Neural crest cell (in vitro differentiated cells): ENCODE results near the gene SLC1A2. TPM values are rescaled to one million over a fixed set of nuclear protein-coding genes. Genes with fewer than 3 reads are reported as not detected.

Source experiments
- DNase-seq: peaks from one replicate; pipeline ENCODE4 v3.0.0; 2021; ENCODE audit warnings: low read depth, mixed read lengths, low spot score
- H3K27ac Mint-ChIP-seq: one replicate; pipeline ENCODE4 v1.8.0; 2021; ENCODE audit warnings: mild to moderate bottlenecking, mixed read lengths; ENCODE audit not compliant: unreplicated experiment
- H3K27me3 Mint-ChIP-seq: 2 replicates; pipeline ENCODE4 v1.8.0; 2021; ENCODE audit warnings: low read depth, mild to moderate bottlenecking, mixed read lengths
- H3K36me3 Mint-ChIP-seq: 2 replicates; pipeline ENCODE4 v1.8.0; 2021; ENCODE audit warnings: low read depth, mild to moderate bottlenecking, mixed read lengths
- H3K4me1 Mint-ChIP-seq: 2 replicates; pipeline ENCODE4 v1.8.0; 2021; ENCODE audit warnings: mixed read lengths
- H3K4me3 Mint-ChIP-seq: one replicate; pipeline ENCODE4 v1.8.0; 2021; ENCODE audit warnings: mild to moderate bottlenecking, mixed read lengths
- H3K9me3 Mint-ChIP-seq: 2 replicates; pipeline ENCODE4 v1.8.0; 2021; ENCODE audit warnings: mixed read lengths
- total RNA-seq: library from RNA; stranded (reverse); gene quantifications from 2 replicates; pipeline ENCODE4 v1.2.1, GENCODE V29; 2021
- TF ChIP-seq, protein P1 (sequence below): fragments of 200-600 bp; sonication (generic); conservative IDR thresholded peaks from 2 replicates; pipeline ENCODE4 v1.5.0; 2021; ENCODE audit warnings: antibody characterized with exemption, mild to moderate bottlenecking

The SLC1A2 gene
- total RNA-seq, 1 donor from 2014 or later, result 2.7 TPM

DNA sequence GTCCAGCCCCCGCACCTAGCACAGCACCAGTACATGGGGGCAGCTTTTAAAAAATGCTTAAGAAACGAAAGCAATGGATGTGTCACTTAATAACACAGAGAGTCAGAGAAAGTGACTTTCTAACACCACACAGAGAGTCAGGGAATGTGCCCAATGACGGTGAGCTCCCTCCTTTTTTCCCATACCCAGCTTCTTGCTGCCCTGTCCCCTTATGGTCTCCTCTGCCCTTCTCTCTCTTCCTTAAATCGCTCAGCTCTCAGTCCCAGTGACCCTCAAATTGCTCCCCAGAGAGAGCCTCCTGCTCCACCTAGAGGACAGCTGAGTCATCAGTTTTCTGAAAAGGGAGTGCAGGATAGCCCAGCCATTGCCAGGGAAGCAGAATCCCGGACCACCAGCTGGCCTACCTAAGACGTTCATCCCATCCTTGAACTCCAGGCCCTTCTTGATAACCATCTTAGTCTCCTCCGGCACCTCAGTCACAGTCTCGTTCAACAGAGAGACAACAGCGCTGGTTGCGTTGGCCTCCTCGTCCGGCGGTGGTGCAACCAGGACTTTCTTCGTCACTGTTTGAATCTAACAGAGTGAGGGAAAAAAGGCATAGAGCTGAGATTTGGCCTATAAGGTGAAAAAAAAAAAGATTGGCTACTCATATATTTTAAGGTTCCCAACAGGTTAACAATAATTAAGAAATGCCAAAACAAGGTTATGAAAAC lies 113.5 kb downstream of the SLC1A2 start:
- H3K4me1 Mint-ChIP-seq, result peaks cover 4% of the 10 kb centered on the region
- no peak overlapping the region for H3K4me3 Mint-ChIP-seq
- peak; percentile 22 for DNase-seq
- H3K36me3 Mint-ChIP-seq, result no peaks in the 10 kb centered on the region
- TF ChIP-seq, protein P1, sequence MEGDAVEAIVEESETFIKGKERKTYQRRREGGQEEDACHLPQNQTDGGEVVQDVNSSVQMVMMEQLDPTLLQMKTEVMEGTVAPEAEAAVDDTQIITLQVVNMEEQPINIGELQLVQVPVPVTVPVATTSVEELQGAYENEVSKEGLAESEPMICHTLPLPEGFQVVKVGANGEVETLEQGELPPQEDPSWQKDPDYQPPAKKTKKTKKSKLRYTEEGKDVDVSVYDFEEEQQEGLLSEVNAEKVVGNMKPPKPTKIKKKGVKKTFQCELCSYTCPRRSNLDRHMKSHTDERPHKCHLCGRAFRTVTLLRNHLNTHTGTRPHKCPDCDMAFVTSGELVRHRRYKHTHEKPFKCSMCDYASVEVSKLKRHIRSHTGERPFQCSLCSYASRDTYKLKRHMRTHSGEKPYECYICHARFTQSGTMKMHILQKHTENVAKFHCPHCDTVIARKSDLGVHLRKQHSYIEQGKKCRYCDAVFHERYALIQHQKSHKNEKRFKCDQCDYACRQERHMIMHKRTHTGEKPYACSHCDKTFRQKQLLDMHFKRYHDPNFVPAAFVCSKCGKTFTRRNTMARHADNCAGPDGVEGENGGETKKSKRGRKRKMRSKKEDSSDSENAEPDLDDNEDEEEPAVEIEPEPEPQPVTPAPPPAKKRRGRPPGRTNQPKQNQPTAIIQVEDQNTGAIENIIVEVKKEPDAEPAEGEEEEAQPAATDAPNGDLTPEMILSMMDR, result peak; percentile 57
- no peaks in the 10 kb centered on the region for H3K9me3 Mint-ChIP-seq
- no peaks in the 10 kb centered on the region for H3K27me3 Mint-ChIP-seq
- no peak overlapping the region for H3K27ac Mint-ChIP-seq

DNA sequence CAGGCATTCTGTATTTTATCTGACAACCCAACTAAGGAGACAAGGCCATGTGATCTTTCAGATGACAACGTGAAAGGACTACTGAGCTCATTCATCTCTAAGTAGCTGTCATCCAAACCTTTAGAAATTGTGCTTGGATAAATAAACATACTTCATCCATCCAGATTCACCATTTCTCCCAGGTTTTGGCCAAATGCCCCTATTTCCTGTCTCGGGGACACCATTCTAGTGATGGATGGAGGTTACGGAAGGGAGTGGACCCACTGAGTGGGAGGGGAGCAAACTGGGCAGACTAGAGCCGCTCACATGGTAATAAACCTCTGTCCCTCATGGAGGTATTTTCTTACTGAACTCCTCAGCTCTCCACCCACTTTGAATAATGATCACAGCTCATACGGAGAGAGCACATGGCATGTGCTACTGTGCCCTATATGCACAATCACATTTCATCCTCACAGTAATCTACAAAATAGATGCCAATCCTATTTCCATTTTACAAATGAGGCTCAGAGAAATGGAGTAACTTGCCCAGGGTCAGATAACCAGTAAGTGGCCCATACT lies 114.4 kb downstream of the SLC1A2 start:
- TF ChIP-seq, protein P1, result no peak
- H3K9me3 Mint-ChIP-seq, result no peaks in the 10 kb centered on the region
- H3K4me1 Mint-ChIP-seq, result peaks cover 4% of the 10 kb centered on the region
- no peak overlapping the region for H3K4me3 Mint-ChIP-seq
- H3K27ac Mint-ChIP-seq, result no peak overlapping the region
- no peaks in the 10 kb centered on the region for H3K36me3 Mint-ChIP-seq
- H3K27me3 Mint-ChIP-seq, result no peaks in the 10 kb centered on the region
- DNase-seq, result no peak

DNA sequence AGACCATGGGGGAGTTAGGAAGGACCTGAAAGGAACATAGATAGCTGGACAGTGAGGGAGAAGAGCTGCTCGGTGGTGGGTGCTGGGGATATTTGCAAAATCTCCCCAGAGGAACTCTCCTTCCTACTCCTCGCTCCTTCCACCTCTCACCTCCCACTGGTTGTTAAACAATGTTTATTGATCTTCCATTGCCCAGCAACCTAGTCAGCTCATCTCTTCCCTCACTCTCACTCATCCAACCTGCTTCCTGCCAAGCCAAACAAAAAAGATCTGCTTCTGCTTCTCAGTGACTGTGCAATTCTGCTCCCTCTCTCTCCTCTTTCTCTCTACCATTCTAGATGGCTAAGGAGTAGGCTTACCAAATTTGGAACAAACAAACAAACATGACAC lies 115.0 kb downstream of the SLC1A2 start:
- TF ChIP-seq, protein P1, result no peak
- no peak for DNase-seq
- no peaks in the 10 kb centered on the region for H3K9me3 Mint-ChIP-seq
- H3K36me3 Mint-ChIP-seq, result no peaks in the 10 kb centered on the region
- H3K4me3 Mint-ChIP-seq, result no peak overlapping the region
- H3K27ac Mint-ChIP-seq, result no peak overlapping the region
- H3K27me3 Mint-ChIP-seq, result no peaks in the 10 kb centered on the region
- peaks cover 4% of the 10 kb centered on the region for H3K4me1 Mint-ChIP-seq

DNA sequence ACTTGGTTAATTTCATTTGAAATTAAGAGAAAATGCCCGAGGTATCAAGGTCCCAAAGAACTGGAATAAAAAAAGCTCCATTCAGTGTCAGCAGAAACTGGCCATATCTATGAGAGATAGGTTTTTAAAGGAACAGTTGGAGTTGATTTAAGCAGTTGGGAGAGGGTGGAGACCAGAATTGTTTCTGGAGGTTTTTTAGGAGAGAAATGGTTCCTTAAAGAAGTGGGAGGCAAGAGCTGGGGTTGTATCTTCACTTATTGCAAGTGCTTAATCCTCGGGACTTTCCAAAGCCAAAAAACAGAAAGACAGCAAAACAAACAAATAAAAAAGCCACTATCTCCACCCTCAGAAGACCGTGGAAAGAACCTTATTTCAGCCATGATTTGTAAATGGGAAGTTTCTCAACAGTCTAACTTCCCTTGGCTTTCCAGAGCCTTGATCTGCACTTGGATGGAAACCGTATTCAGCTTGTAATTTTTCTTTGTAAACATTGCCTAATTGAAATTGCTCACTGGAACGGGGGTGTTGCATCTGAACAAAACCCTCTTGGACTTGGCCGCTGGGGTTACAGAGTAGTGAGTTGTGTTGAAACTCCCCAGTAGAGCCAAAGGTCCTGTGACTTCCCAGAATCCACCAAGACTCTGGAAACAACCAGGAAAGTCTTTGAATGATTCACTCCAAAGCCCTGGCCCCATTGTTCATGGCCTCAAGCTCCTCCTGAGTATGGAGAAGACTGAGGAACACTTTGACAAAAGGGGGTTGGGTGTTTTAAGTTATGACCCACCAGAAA lies 115.6 kb downstream of the SLC1A2 start:
- TF ChIP-seq, protein P1, result no peak

DNA sequence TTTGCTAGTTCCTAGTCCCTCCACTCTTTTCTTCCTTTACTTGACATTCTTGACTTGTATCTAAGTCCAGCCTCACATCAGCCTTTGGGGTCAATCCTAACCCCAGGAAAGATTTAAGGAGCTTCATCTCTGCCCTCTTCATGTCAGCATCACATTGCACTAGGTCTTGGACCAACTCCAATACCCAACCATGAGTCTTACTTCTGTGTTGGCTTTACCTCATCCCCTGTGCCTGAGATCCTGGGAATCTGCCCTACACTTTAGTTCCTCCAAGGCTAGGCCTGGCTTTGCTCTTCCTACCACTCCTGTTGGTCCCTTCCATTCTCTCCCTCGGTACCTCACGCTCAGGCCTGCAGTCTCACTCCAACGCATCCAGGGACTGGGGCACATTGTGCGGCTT lies 117.0 kb downstream of the SLC1A2 start:
- no peak overlapping the region for H3K27ac Mint-ChIP-seq
- H3K27me3 Mint-ChIP-seq, result no peaks in the 10 kb centered on the region
- no peaks in the 10 kb centered on the region for H3K9me3 Mint-ChIP-seq
- no peak overlapping the region for H3K4me3 Mint-ChIP-seq
- DNase-seq, result no peak
- no peaks in the 10 kb centered on the region for H3K36me3 Mint-ChIP-seq
- peaks cover 4% of the 10 kb centered on the region for H3K4me1 Mint-ChIP-seq
- TF ChIP-seq, protein P1, result no peak

More for the DNA sequence above, 115.6 kb downstream of the SLC1A2 start:
- H3K27ac Mint-ChIP-seq, result no peak overlapping the region
- peaks cover 4% of the 10 kb centered on the region for H3K4me1 Mint-ChIP-seq
- no peaks in the 10 kb centered on the region for H3K9me3 Mint-ChIP-seq
- H3K36me3 Mint-ChIP-seq, result no peaks in the 10 kb centered on the region
- DNase-seq, result no peak
- no peaks in the 10 kb centered on the region for H3K27me3 Mint-ChIP-seq
- no peak overlapping the region for H3K4me3 Mint-ChIP-seq
